Measurements from ENCODE around the gene GOLM1.

The GOLM1 gene

GRCh38 chr9:86043586-86043985 is 55.8 kb downstream of the GOLM1 start:
- Histone ChIP-seq H3K36me3 (ENCODE audit: insufficient read depth, insufficient read length, low read length) (peaks cover 65% of the 10 kb centered on the region), H3K4me1 (ENCODE audit: insufficient read depth, insufficient read length) (no peaks in the 10 kb centered on the region), H3K4me3 (ENCODE audit: insufficient read length, low read depth) (no peak overlapping the region), H3K9ac (ENCODE audit: insufficient read length, low read depth) (no peak overlapping the region), H3K27me3 (ENCODE audit: insufficient read depth, insufficient read length) (no peaks in the 10 kb centered on the region), H3K9me3 (ENCODE audit: insufficient read depth, low read length) (no peaks in the 10 kb centered on the region)
- TF ChIP-seq SUZ12 (IDR thresholded peaks at IDR 0.05; ENCODE audit: extremely low read depth, insufficient read depth, insufficient read length): no peak
- no peak for DNase-seq (ENCODE audit: low read depth, low spot score)

- Histone ChIP-seq H3K9ac (ENCODE audit: insufficient read length, low read depth) (no peak overlapping the region), H3K36me3 (ENCODE audit: insufficient read depth, insufficient read length, low read length) (peaks cover 69% of the 10 kb centered on the region)
- TF ChIP-seq YY1 (IDR thresholded peaks at IDR 0.05; ENCODE audit: insufficient read depth, insufficient read length) (no peak), SUZ12 (IDR thresholded peaks at IDR 0.05; ENCODE audit: extremely low read depth, insufficient read depth, insufficient read length) (no peak), ZNF274 (IDR thresholded peaks at IDR 0.05; ENCODE audit: low read depth, low read length) (no peak)
These were observed 57.0 kb downstream of the GOLM1 start for GRCh38 chr9:86042199-86042978.

GRCh38 chr9:86041311-86041741 is 58.0 kb downstream of the GOLM1 start:
- Histone ChIP-seq H3K36me3 (ENCODE audit: insufficient read depth, insufficient read length, low read length) (peaks cover 67% of the 10 kb centered on the region), H3K4me1 (ENCODE audit: insufficient read depth, insufficient read length) (no peaks in the 10 kb centered on the region), H3K9me3 (ENCODE audit: insufficient read depth, low read length) (no peaks in the 10 kb centered on the region), H3K9ac (ENCODE audit: insufficient read length, low read depth) (no peak overlapping the region), H3K4me3 (ENCODE audit: insufficient read length, low read depth) (no peak overlapping the region), H3K27me3 (ENCODE audit: insufficient read depth, insufficient read length) (no peaks in the 10 kb centered on the region)
- DNase-seq (ENCODE audit: low read depth, low spot score): no peak
- TF ChIP-seq SUZ12 (IDR thresholded peaks at IDR 0.05; ENCODE audit: extremely low read depth, insufficient read depth, insufficient read length) (no peak), ZNF274 (IDR thresholded peaks at IDR 0.05; ENCODE audit: low read depth, low read length) (no peak), YY1 (IDR thresholded peaks at IDR 0.05; ENCODE audit: insufficient read depth, insufficient read length) (no peak)

More at GRCh38 chr9:86042199-86042978, 57.0 kb downstream of the GOLM1 start:
- H3K4me1 ChIP-seq (ENCODE audit: insufficient read depth, insufficient read length): no peaks in the 10 kb centered on the region
- H3K9me3 ChIP-seq (ENCODE audit: insufficient read depth, low read length): no peaks in the 10 kb centered on the region
- no peaks in the 10 kb centered on the region for H3K27me3 ChIP-seq (ENCODE audit: insufficient read depth, insufficient read length)
- no peak for DNase-seq (ENCODE audit: low read depth, low spot score)
- H3K4me3 ChIP-seq (ENCODE audit: insufficient read length, low read depth): no peak overlapping the region

- TF ChIP-seq SUZ12 (IDR thresholded peaks at IDR 0.05; ENCODE audit: extremely low read depth, insufficient read depth, insufficient read length): no peak
- TF ChIP-seq YY1 (IDR thresholded peaks at IDR 0.05; ENCODE audit: insufficient read depth, insufficient read length): no peak
- no peak for TF ChIP-seq ZNF274 (IDR thresholded peaks at IDR 0.05; ENCODE audit: low read depth, low read length)
- Histone ChIP-seq H3K4me1 (ENCODE audit: insufficient read depth, insufficient read length) (peaks cover 5% of the 10 kb centered on the region), H3K9ac (ENCODE audit: insufficient read length, low read depth) (no peak overlapping the region), H3K9me3 (ENCODE audit: insufficient read depth, low read length) (no peaks in the 10 kb centered on the region), H3K27me3 (ENCODE audit: insufficient read depth, insufficient read length) (no peaks in the 10 kb centered on the region), H3K36me3 (ENCODE audit: insufficient read depth, insufficient read length, low read length) (peaks cover 67% of the 10 kb centered on the region), H3K4me3 (ENCODE audit: insufficient read length, low read depth) (no peak overlapping the region)
- DNase-seq (ENCODE audit: low read depth, low spot score): no peak
These were observed 58.5 kb downstream of the GOLM1 start for GRCh38 chr9:86040861-86041155.

- Histone ChIP-seq H3K9ac (ENCODE audit: insufficient read length, low read depth) (no peak overlapping the region), H3K9me3 (ENCODE audit: insufficient read depth, low read length) (no peaks in the 10 kb centered on the region), H3K27me3 (ENCODE audit: insufficient read depth, insufficient read length) (no peaks in the 10 kb centered on the region), H3K4me1 (ENCODE audit: insufficient read depth, insufficient read length) (peaks cover 5% of the 10 kb centered on the region), H3K4me3 (ENCODE audit: insufficient read length, low read depth) (no peak overlapping the region), H3K36me3 (ENCODE audit: insufficient read depth, insufficient read length, low read length) (peaks cover 70% of the 10 kb centered on the region)
- TF ChIP-seq YY1 (IDR thresholded peaks at IDR 0.05; ENCODE audit: insufficient read depth, insufficient read length) (no peak), ZNF274 (IDR thresholded peaks at IDR 0.05; ENCODE audit: low read depth, low read length) (no peak), SUZ12 (IDR thresholded peaks at IDR 0.05; ENCODE audit: extremely low read depth, insufficient read depth, insufficient read length) (no peak)
- no peak for DNase-seq (ENCODE audit: low read depth, low spot score)
These were observed 59.1 kb downstream of the GOLM1 start for GRCh38 chr9:86039991-86040860.

- peaks cover 79% of the 10 kb centered on the region for H3K36me3 ChIP-seq (ENCODE audit: insufficient read depth, insufficient read length, low read length)
- DNase-seq (ENCODE audit: low read depth, low spot score): no peak
- TF ChIP-seq YY1 (IDR thresholded peaks at IDR 0.05; ENCODE audit: insufficient read depth, insufficient read length) (no peak), ZNF274 (IDR thresholded peaks at IDR 0.05; ENCODE audit: low read depth, low read length) (no peak), SUZ12 (IDR thresholded peaks at IDR 0.05; ENCODE audit: extremely low read depth, insufficient read depth, insufficient read length) (no peak)
These were observed 62.8 kb downstream of the GOLM1 start for GRCh38 chr9:86036555-86036954.

GRCh38 chr9:86035827-86036440 is 63.4 kb downstream of the GOLM1 start:
- no peak for TF ChIP-seq ZNF274 (IDR thresholded peaks at IDR 0.05; ENCODE audit: low read depth, low read length)
- TF ChIP-seq YY1 (IDR thresholded peaks at IDR 0.05; ENCODE audit: insufficient read depth, insufficient read length): no peak
- TF ChIP-seq SUZ12 (IDR thresholded peaks at IDR 0.05; ENCODE audit: extremely low read depth, insufficient read depth, insufficient read length): no peak
- H3K36me3 ChIP-seq (ENCODE audit: insufficient read depth, insufficient read length, low read length): peaks cover 77% of the 10 kb centered on the region
- H3K27me3 ChIP-seq (ENCODE audit: insufficient read depth, insufficient read length): no peaks in the 10 kb centered on the region
- H3K9me3 ChIP-seq (ENCODE audit: insufficient read depth, low read length): no peaks in the 10 kb centered on the region
- no peak overlapping the region for H3K4me3 ChIP-seq (ENCODE audit: insufficient read length, low read depth)
- DNase-seq (ENCODE audit: low read depth, low spot score): no peak
- peaks cover 5% of the 10 kb centered on the region for H3K4me1 ChIP-seq (ENCODE audit: insufficient read depth, insufficient read length)
- no peak overlapping the region for H3K9ac ChIP-seq (ENCODE audit: insufficient read length, low read depth)

More at GRCh38 chr9:86036555-86036954, 62.8 kb downstream of the GOLM1 start:
- no peak overlapping the region for H3K9ac ChIP-seq (ENCODE audit: insufficient read length, low read depth)
- H3K4me1 ChIP-seq (ENCODE audit: insufficient read depth, insufficient read length): peaks cover 5% of the 10 kb centered on the region
- no peaks in the 10 kb centered on the region for H3K9me3 ChIP-seq (ENCODE audit: insufficient read depth, low read length)
- no peak overlapping the region for H3K4me3 ChIP-seq (ENCODE audit: insufficient read length, low read depth)
- H3K27me3 ChIP-seq (ENCODE audit: insufficient read depth, insufficient read length): no peaks in the 10 kb centered on the region
